ENCODE data around the gene GIPR.

The GIPR gene

DNA sequence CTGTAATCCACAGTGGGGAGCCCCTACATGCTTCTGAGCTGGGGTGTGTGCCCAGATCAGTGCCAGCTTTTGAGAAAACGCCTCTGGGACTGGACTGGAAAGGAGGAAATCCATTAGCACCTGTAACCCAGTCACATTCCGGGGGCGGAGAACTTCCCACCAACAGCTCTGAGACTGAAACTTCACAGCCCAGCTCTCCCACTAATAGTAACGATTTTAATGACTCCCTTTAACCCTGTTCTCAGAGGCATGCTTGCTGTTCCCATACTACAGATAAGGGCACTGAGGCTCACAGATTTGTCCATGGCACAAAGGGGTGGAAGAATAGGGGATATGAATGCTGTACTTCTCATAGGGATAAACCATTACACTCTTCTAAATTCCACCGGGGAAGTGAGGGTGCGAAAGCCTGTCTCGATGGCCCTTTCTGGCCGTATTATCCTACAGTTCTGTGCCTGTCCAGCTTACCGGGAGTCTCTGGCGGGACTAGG is 61.8 kb downstream of the GIPR start:
- DNase-seq, result peak in 2 of 56 donors; percentile 8 to 21

- DNase-seq, result peak; percentile 84 to 99 (median 97)
Measured at GRCh38 chr19:45730368-45731288, 62.6 kb downstream of the GIPR start, which contains the start of gene FBXO46. Gene FBXO46, minus strand, starts transcription at chr19:45730896. Its CDS starts 17,401 bp downstream, at chr19:45713495.
